HCT116 (cell line): ENCODE data around the gene ATP5PD. TPM values are rescaled to one million over a fixed set of nuclear protein-coding genes. Genes with fewer than 3 reads are reported as not detected.

Experiments used
- ATAC-seq: fragments of 200-7000 bp; cut with Tn5 transposase; 2 replicates; pipeline ENCODE4 v1.9.1; 2020; ENCODE audit warnings: mild to moderate bottlenecking, moderate library complexity
- BruUV-seq: library from RNA; stranded (reverse); fragments of 400-500 nt; replicated peaks from 2 replicates; lab custom pipeline; 2021; lab: Mats Ljungman, UMichigan
- CTCF ChIA-PET: fragments of 300-600 bp; sonication (Branson Sonifier 250); formaldehyde crosslinking; loops from one replicate; lab custom pipeline; 2021; ENCODE audit warnings: antibody characterized with exemption; lab: Charles Lee
- POLR2A ChIA-PET: fragments of 300-600, 350-600 bp; sonication (Branson Sonifier 250); formaldehyde crosslinking; loops from one replicate; lab custom pipeline; 2021; ENCODE audit warnings: antibody characterized with exemption; lab: Charles Lee
- RAD21 ChIA-PET, 2 experiments: fragments of 300-600 bp; sonication (Branson Sonifier 250); formaldehyde crosslinking; loops; one replicate each; lab custom pipeline; 2023; ENCODE audit warnings: low total read pairs in 2 of 2; ENCODE audit not compliant: uncharacterized antibody in 2 of 2, unreplicated experiment in 2 of 2, low non-redundant PET in 1 of 2; lab: Charles Lee
- DNase-seq: peaks from one replicate; pipeline ENCODE4 v3.0.0-alpha.2; 2010; ENCODE audit warnings: low read depth, low spot score
- H2AFZ ChIP-seq: fragments of 200-600 bp; shearing (Covaris generic), sonication (generic); 2 replicates; pipeline ENCODE4 v1.6.1; 2017; ENCODE audit warnings: low read depth, mixed run types, mixed read lengths, antibody characterized with exemption, low read length; ENCODE audit not compliant: poor library complexity, severe bottlenecking
- H3K27ac ChIP-seq: 2 replicates; pipeline ENCODE4 v1.5.1; 2012; ENCODE audit warnings: low read depth, low read length
- H3K27me3 ChIP-seq: fragments of 200-600 bp; sonication (generic); 2 replicates; pipeline ENCODE4 v1.6.1; 2016; ENCODE audit warnings: mixed run types, low read length, mixed read lengths; ENCODE audit not compliant: insufficient read depth
- H3K36me3 ChIP-seq, 2 experiments: fragments of 200-500 bp in 1 of 2; fragments of 200-600 bp in 1 of 2; sonication (Bioruptor generic) in 1 of 2; sonication (generic) in 1 of 2; 2 replicates each; pipeline versions ENCODE4 v1.5.1 to v1.6.1; 2014 to 2016; ENCODE audit warnings: low read length in 2 of 2, inconsistent platforms in 1 of 2, mixed read lengths in 1 of 2, mixed run types in 1 of 2; ENCODE audit not compliant: insufficient read depth in 2 of 2, control insufficient read depth in 1 of 2
- H3K4me1 ChIP-seq, 2 experiments: fragments of 200-600 bp in 1 of 2; sonication (generic) in 1 of 2; 2 replicates each; pipeline versions ENCODE4 v1.5.1 to v1.6.1; 2012 to 2017; ENCODE audit warnings: low read length in 2 of 2, inconsistent platforms in 1 of 2, mild to moderate bottlenecking in 1 of 2, mixed read lengths in 1 of 2, mixed run types in 1 of 2, moderate library complexity in 1 of 2; ENCODE audit not compliant: insufficient read depth in 2 of 2, control insufficient read depth in 1 of 2
- H3K4me2 ChIP-seq: fragments of 200-600 bp; sonication (generic); 2 replicates; pipeline ENCODE4 v1.6.1; 2017; ENCODE audit warnings: mixed run types, low read length, mixed read lengths
- H3K4me3 ChIP-seq, 2 experiments: fragments of 200-600 bp in 1 of 2; sonication (generic) in 1 of 2; replicated peaks in 1 of 2; 2 replicates each; pipeline ENCODE4 v1.5.1; 2011 to 2016; ENCODE audit warnings: low read length in 2 of 2, control low read depth in 1 of 2, low read depth in 1 of 2, mild to moderate bottlenecking in 1 of 2, mixed read lengths in 1 of 2, mixed run types in 1 of 2
- H3K79me2 ChIP-seq: fragments of 200-600 bp; sonication (generic); 2 replicates; pipeline ENCODE4 v1.6.1; 2017; ENCODE audit warnings: mild to moderate bottlenecking, mixed run types, low read length, moderate library complexity, mixed read lengths; ENCODE audit not compliant: insufficient read depth
- H3K9ac ChIP-seq: fragments of 200-600 bp; sonication (generic); 2 replicates; pipeline ENCODE4 v1.6.1; 2016; ENCODE audit warnings: low read length, mixed read lengths
- H3K9me2 ChIP-seq: fragments of 200-600 bp; sonication (generic), shearing (Covaris generic); 2 replicates; pipeline ENCODE4 v1.6.1; 2017; ENCODE audit warnings: mixed run types, mild to moderate bottlenecking, moderate library complexity; ENCODE audit not compliant: insufficient read depth
- H3K9me3 ChIP-seq, 2 experiments: fragments of 200-500 bp in 1 of 2; fragments of 200-600 bp in 1 of 2; sonication (Bioruptor generic) in 1 of 2; sonication (generic) in 1 of 2; 2 replicates each; pipeline ENCODE4 v1.6.1; 2014 to 2017; ENCODE audit warnings: low read length in 2 of 2, mixed read lengths in 2 of 2, inconsistent platforms in 1 of 2, low read depth in 1 of 2, mild to moderate bottlenecking in 1 of 2, mixed run types in 1 of 2, moderate library complexity in 1 of 2; ENCODE audit not compliant: control insufficient read depth in 1 of 2, insufficient read depth in 1 of 2
- H4K20me1 ChIP-seq: fragments of 200-600 bp; sonication (generic), shearing (Covaris generic); 2 replicates; pipeline ENCODE4 v1.6.1; 2017; ENCODE audit warnings: mixed run types, mild to moderate bottlenecking, moderate library complexity; ENCODE audit not compliant: insufficient read depth
- CBX3 ChIP-seq: IDR thresholded peaks from 2 replicates; pipeline ENCODE4 v1.6.1; 2012; ENCODE audit warnings: low read depth
- EGR1 ChIP-seq: IDR thresholded peaks from 2 replicates; pipeline ENCODE4 v1.6.1; 2012; ENCODE audit warnings: low read depth
- FOSL1 ChIP-seq: IDR thresholded peaks from 2 replicates; pipeline ENCODE4 v1.6.1; 2012; ENCODE audit warnings: low read depth
- JUND ChIP-seq: IDR thresholded peaks from 2 replicates; pipeline ENCODE4 v1.6.1; 2012
- MAX ChIP-seq: IDR thresholded peaks from 2 replicates; pipeline ENCODE4 v1.6.1; 2012
- RAD21 ChIP-seq: IDR thresholded peaks from 2 replicates; pipeline ENCODE4 v1.6.1; 2012; ENCODE audit warnings: low read depth, mild to moderate bottlenecking
- REST ChIP-seq: IDR thresholded peaks from 2 replicates; pipeline ENCODE4 v1.6.1; 2012; ENCODE audit warnings: low read depth
- SIN3A ChIP-seq: IDR thresholded peaks from 2 replicates; pipeline ENCODE4 v1.6.1; 2012; ENCODE audit warnings: low read depth
- SP1 ChIP-seq: IDR thresholded peaks from 2 replicates; pipeline ENCODE4 v1.6.1; 2012; ENCODE audit warnings: low read depth
- SRF ChIP-seq: IDR thresholded peaks from 2 replicates; pipeline ENCODE4 v1.6.1; 2012; ENCODE audit warnings: low read depth
- TCF7L2 ChIP-seq: IDR thresholded peaks from 2 replicates; pipeline ENCODE4 v1.7.0; 2011; ENCODE audit warnings: borderline replicate concordance, inconsistent platforms; ENCODE audit not compliant: insufficient read depth, insufficient read length; ENCODE audit errors: extremely low read depth
- YY1 ChIP-seq: IDR thresholded peaks from 2 replicates; pipeline ENCODE4 v1.6.1; 2011; ENCODE audit warnings: low read length, low read depth, moderate library complexity, mild to moderate bottlenecking; ENCODE audit not compliant: insufficient replicate concordance; ENCODE audit errors: extremely low read depth
- ZBTB33 ChIP-seq: IDR thresholded peaks from 2 replicates; pipeline ENCODE4 v1.6.1; 2011; ENCODE audit warnings: mild to moderate bottlenecking, low read length, moderate library complexity; ENCODE audit not compliant: insufficient replicate concordance; ENCODE audit errors: extremely low read depth
- ZFX ChIP-seq: fragments of 450-650 bp; IDR thresholded peaks from 2 replicates; pipeline ENCODE4 v1.6.1; 2017
- intact Hi-C: fragments of 100-400 bp; cut with micrococcal nuclease; formaldehyde crosslinking; loops from 2 replicates; pipeline ENCODE4 v1.10.0; 2022
- total RNA-seq: library from RNA; stranded (reverse); gene quantifications from one replicate; pipeline ENCODE4 v1.2.1, GENCODE V29; 2021; ENCODE audit not compliant: unreplicated experiment
- TF ChIP-seq, protein P1 (sequence below), 3 experiments: fragments of 200-600 bp in 1 of 3; sonication (generic) in 1 of 3; IDR thresholded peaks in 2 of 3; conservative IDR thresholded peaks in 1 of 3; 2 replicates each; pipeline ENCODE4 v1.5.1; 2012 to 2017; ENCODE audit warnings: low read depth in 2 of 3, low read length in 2 of 3, antibody characterized with exemption in 1 of 3, borderline replicate concordance in 1 of 3, control low read depth in 1 of 3, mild to moderate bottlenecking in 1 of 3, mixed read lengths in 1 of 3, mixed run types in 1 of 3, moderate library complexity in 1 of 3; ENCODE audit not compliant: insufficient read depth in 1 of 3

Gene ATP5PD
- total RNA-seq, 1 experiment from 2014 or later, result 407 TPM

DNA sequence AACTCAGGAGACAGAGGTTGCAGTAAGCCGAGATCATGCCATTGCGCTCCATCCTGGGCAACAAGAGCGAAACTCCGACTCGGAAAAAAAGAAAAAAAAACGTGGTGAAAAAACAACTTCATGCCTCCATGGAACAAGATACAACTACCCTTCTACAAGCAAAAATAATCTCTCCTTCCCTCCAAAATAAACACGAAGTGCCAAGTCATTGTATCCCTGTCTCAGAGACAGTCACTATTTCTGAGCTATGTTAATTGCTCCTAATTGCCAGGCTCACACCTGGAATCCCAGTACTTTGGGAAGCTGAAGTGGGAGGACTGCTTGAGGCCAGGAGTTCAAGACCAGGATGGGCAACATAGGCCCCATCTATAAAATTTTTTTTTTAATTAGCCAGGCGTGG is 22.0 kb upstream of the ATP5PD start:
- no TSS peak for BruUV-seq
- TF ChIP-seq YY1 (no peak), MAX (no peak), REST (no peak), ZFX (no peak), RAD21 (no peak), TCF7L2 (no peak), EGR1 (no peak), SRF (no peak), FOSL1 (no peak), ZBTB33 (no peak), CBX3 (no peak), JUND (no peak), SIN3A (no peak), SP1 (no peak)
- TF ChIP-seq, protein P1, sequence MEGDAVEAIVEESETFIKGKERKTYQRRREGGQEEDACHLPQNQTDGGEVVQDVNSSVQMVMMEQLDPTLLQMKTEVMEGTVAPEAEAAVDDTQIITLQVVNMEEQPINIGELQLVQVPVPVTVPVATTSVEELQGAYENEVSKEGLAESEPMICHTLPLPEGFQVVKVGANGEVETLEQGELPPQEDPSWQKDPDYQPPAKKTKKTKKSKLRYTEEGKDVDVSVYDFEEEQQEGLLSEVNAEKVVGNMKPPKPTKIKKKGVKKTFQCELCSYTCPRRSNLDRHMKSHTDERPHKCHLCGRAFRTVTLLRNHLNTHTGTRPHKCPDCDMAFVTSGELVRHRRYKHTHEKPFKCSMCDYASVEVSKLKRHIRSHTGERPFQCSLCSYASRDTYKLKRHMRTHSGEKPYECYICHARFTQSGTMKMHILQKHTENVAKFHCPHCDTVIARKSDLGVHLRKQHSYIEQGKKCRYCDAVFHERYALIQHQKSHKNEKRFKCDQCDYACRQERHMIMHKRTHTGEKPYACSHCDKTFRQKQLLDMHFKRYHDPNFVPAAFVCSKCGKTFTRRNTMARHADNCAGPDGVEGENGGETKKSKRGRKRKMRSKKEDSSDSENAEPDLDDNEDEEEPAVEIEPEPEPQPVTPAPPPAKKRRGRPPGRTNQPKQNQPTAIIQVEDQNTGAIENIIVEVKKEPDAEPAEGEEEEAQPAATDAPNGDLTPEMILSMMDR (IDR thresholded peaks at IDR 0.05 in 2 of 3, conservative IDR thresholded peaks at IDR 0.05 in 1 of 3; ENCODE audit: borderline replicate concordance in 1 of 3, insufficient read depth in 1 of 3, low read depth in 2 of 3, low read length in 2 of 3), result no peak
- ChIA-PET CTCF (interaction anchor here (0.7 to 4.1 kb wide), 9 partner anchors 9 to 172 kb away, joined by 3 to 25 read pairs (median 7); no protein-coding TSS in a partner anchor), POLR2A (interaction anchor here (2.0 kb wide), 1 partner anchor 10 kb away, joined by 9 read pairs; no protein-coding TSS in a partner anchor), RAD21 (interaction anchor here (1.2 to 2.0 kb wide), 2 partner anchors 37 to 133 kb away, joined by 3 to 10 read pairs; no protein-coding TSS in a partner anchor)
- H3K36me3 ChIP-seq, result peaks cover 2 to 17% of the 10 kb centered on the region in 2 experiments; a peak in 3 of 4 replicates
- H3K4me1 ChIP-seq, result peaks cover 11 to 14% of the 10 kb centered on the region in 2 experiments
- H3K9me2 ChIP-seq, result no peaks in the 10 kb centered on the region
- H4K20me1 ChIP-seq, result no peaks in the 10 kb centered on the region
- H3K4me2 ChIP-seq, result no peak overlapping the region
- no peak for DNase-seq
- no peak overlapping the region for H3K9ac ChIP-seq
- no peak overlapping the region for H2AFZ ChIP-seq
- intact Hi-C loops, result no loop called here
- no peaks in the 10 kb centered on the region for H3K27me3 ChIP-seq
- H3K4me3 ChIP-seq, result no peak overlapping the region
- ATAC-seq, result no peak
- H3K79me2 ChIP-seq, result no peaks in the 10 kb centered on the region
- H3K9me3 ChIP-seq, result no peaks in the 10 kb centered on the region
- H3K27ac ChIP-seq, result no peak overlapping the region
